ENCODE data around the gene GABRG3.

DNA sequence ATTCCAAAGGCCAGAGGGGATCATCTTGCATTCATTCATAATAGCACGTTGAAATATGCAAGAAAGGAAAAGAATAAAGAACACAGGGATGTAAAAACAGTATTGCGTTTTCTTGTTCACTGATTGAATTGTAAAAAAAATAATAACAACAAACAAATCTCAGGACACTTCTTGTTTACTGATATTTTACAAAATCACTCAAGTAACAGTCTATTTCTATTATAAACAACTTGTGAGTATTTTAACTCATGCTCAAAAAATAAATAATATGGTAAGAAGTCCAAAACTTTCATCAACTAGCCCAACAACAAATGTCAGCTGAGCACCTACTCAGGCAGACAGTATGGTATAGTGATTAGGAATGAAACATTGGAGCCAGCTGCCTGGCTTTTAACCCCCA, 2.2 kb upstream of the GABRG3 start:
- TF ChIP-seq ZNF274 (IDR thresholded peaks at IDR 0.05; ENCODE audit: low read depth, low read length) (no peak), SUZ12 (IDR thresholded peaks at IDR 0.05; ENCODE audit: extremely low read depth, insufficient read depth, insufficient read length) (no peak)
